SK-N-SH (cell line): Measurements from ENCODE around the gene UBTD2. TPM values are rescaled to one million over a fixed set of nuclear protein-coding genes. Genes with fewer than 3 reads are reported as not detected.

Experiments used
- CTCF ChIA-PET: fragments of 300-600, 350-600 bp; formaldehyde crosslinking; extraction: SDS; loops from one replicate; lab custom pipeline; 2021; lab: Yijun Ruan, JAX
- POLR2A ChIA-PET: fragments of 350-600 bp; sonication (Branson Sonifier 250); formaldehyde crosslinking; extraction: SDS; loops from one replicate; lab custom pipeline; 2020; ENCODE audit warnings: antibody characterized with exemption, inconsistent platforms; lab: Yijun Ruan, JAX
- DNase-seq: peaks from one replicate; pipeline ENCODE4 v3.0.0; 2012
- H2AFZ ChIP-seq: fragments of 200-600 bp; sonication (generic); 2 replicates; pipeline ENCODE4 v1.8.1; 2016; ENCODE audit warnings: antibody characterized with exemption, mild to moderate bottlenecking, low read depth
- H3F3A ChIP-seq: fragments of 200-600 bp; sonication (generic); replicated peaks from 2 replicates; pipeline ENCODE3; 2016; ENCODE audit warnings: antibody characterized with exemption, mild to moderate bottlenecking; ENCODE audit not compliant: insufficient read depth
- H3K27ac ChIP-seq, 2 experiments: fragments of 200-500 bp in 1 of 2; fragments of 200-600 bp in 1 of 2; sonication (Bioruptor generic) in 1 of 2; sonication (generic), shearing (Covaris generic) in 1 of 2; 2 replicates each; pipeline versions ENCODE4 v1.5.1 to v1.6.1; 2014 to 2016; ENCODE audit warnings: low read depth in 2 of 2, inconsistent platforms in 1 of 2, low read length in 1 of 2, mild to moderate bottlenecking in 1 of 2, mixed read lengths in 1 of 2
- H3K27me3 ChIP-seq: fragments of 200-600 bp; sonication (generic), shearing (Covaris generic); 2 replicates; pipeline ENCODE4 v1.6.1; 2016; ENCODE audit warnings: mixed run types; ENCODE audit not compliant: insufficient read depth
- H3K36me3 ChIP-seq, 2 experiments: fragments of 200-500 bp in 1 of 2; fragments of 200-600 bp in 1 of 2; sonication (Bioruptor generic) in 1 of 2; sonication (generic) in 1 of 2; replicated peaks in 1 of 2; 2 replicates each; pipeline versions ENCODE3 to v1.5.1; 2014 to 2016; ENCODE audit warnings: low read length in 1 of 2, mild to moderate bottlenecking in 1 of 2; ENCODE audit not compliant: insufficient read depth in 2 of 2, control insufficient read depth in 1 of 2
- H3K4me1 ChIP-seq, 2 experiments: fragments of 200-500 bp in 1 of 2; fragments of 200-600 bp in 1 of 2; sonication (Bioruptor generic) in 1 of 2; sonication (generic), shearing (Covaris generic) in 1 of 2; 2 replicates each; pipeline versions ENCODE4 v1.5.1 to v1.6.1; 2014 to 2016; ENCODE audit warnings: low read depth in 1 of 2, low read length in 1 of 2, mixed run types in 1 of 2; ENCODE audit not compliant: insufficient read depth in 2 of 2, control insufficient read depth in 1 of 2
- H3K4me2 ChIP-seq: fragments of 200-600 bp; sonication (generic), shearing (Covaris generic); 2 replicates; pipeline ENCODE4 v1.6.1; 2017; ENCODE audit warnings: mixed run types
- H3K4me3 ChIP-seq, 2 experiments: fragments of 200-500 bp in 1 of 2; fragments of 200-600 bp in 1 of 2; sonication (Bioruptor generic) in 1 of 2; sonication (generic), shearing (Covaris generic) in 1 of 2; 2 replicates each; pipeline versions ENCODE4 v1.5.1 to v1.8.1; 2014 to 2016; ENCODE audit warnings: low read depth in 2 of 2, inconsistent platforms in 1 of 2, low read length in 1 of 2, mild to moderate bottlenecking in 1 of 2, mixed read lengths in 1 of 2, moderate library complexity in 1 of 2
- H3K79me2 ChIP-seq: fragments of 200-600 bp; sonication (generic); 2 replicates; pipeline ENCODE4 v1.8.1; 2017; ENCODE audit warnings: mild to moderate bottlenecking; ENCODE audit not compliant: insufficient read depth
- H3K9ac ChIP-seq: fragments of 200-600 bp; sonication (generic); 2 replicates; pipeline ENCODE4 v1.6.1; 2017; ENCODE audit warnings: mixed run types
- H3K9me2 ChIP-seq: fragments of 200-600 bp; sonication (generic); 2 replicates; pipeline ENCODE4 v1.6.1; 2017; ENCODE audit warnings: mixed run types
- H3K9me3 ChIP-seq: fragments of 200-600 bp; sonication (generic); 2 replicates; pipeline ENCODE4 v1.6.1; 2017; ENCODE audit warnings: mixed run types, mild to moderate bottlenecking, moderate library complexity
- H4K20me1 ChIP-seq: fragments of 200-600 bp; sonication (generic); 2 replicates; pipeline ENCODE4 v1.6.1; 2017; ENCODE audit warnings: mild to moderate bottlenecking, mixed run types; ENCODE audit not compliant: insufficient read depth
- CHD2 ChIP-seq: fragments of 150-350 bp; IDR thresholded peaks from 2 replicates; pipeline ENCODE4 v1.6.1; 2018; ENCODE audit warnings: low read length; ENCODE audit not compliant: partially characterized antibody
- EP300 ChIP-seq, 2 experiments: IDR thresholded peaks; 2 replicates each; pipeline versions ENCODE4 v1.4.0 to v1.6.1; 2012; ENCODE audit warnings: borderline replicate concordance in 1 of 2, low read depth in 1 of 2, low read length in 1 of 2
- FOSL2 ChIP-seq: IDR thresholded peaks from 2 replicates; pipeline ENCODE4 v1.4.0; 2012; ENCODE audit warnings: low read depth, mild to moderate bottlenecking, moderate library complexity, borderline replicate concordance
- FOXM1 ChIP-seq: IDR thresholded peaks from 2 replicates; pipeline ENCODE4 v1.4.0; 2012; ENCODE audit warnings: low read depth, mild to moderate bottlenecking
- GABPA ChIP-seq: IDR thresholded peaks from 2 replicates; pipeline ENCODE4 v1.4.0; 2012; ENCODE audit warnings: low read depth, mild to moderate bottlenecking
- GATA2 ChIP-seq: sonication (generic); formaldehyde crosslinking; IDR thresholded peaks from 2 replicates; pipeline ENCODE4 v1.5.0; 2020; ENCODE audit warnings: mild to moderate bottlenecking, missing genetic modification reagents
- MEF2A ChIP-seq: IDR thresholded peaks from 2 replicates; pipeline ENCODE4 v1.4.0; 2012; ENCODE audit warnings: low read depth, borderline replicate concordance
- NFIC ChIP-seq: IDR thresholded peaks from 2 replicates; pipeline ENCODE4 v1.4.0; 2012; ENCODE audit warnings: borderline replicate concordance
- REST ChIP-seq: IDR thresholded peaks from 2 replicates; pipeline ENCODE4 v1.6.1; 2012; ENCODE audit warnings: mild to moderate bottlenecking, low read depth, low read length, moderate library complexity
- RFX5 ChIP-seq: IDR thresholded peaks from 2 replicates; pipeline ENCODE4 v1.6.1; 2012; ENCODE audit warnings: mild to moderate bottlenecking, improper control_type of control experiment, low read length
- RXRA ChIP-seq: IDR thresholded peaks from 2 replicates; pipeline ENCODE4 v1.4.0; 2012; ENCODE audit warnings: low read depth, mild to moderate bottlenecking, borderline replicate concordance
- SIN3A ChIP-seq: IDR thresholded peaks from 2 replicates; pipeline ENCODE4 v1.6.1; 2012; ENCODE audit warnings: low read depth, mild to moderate bottlenecking, low read length, moderate library complexity, borderline replicate concordance
- SMC3 ChIP-seq: IDR thresholded peaks from 2 replicates; pipeline ENCODE4 v1.6.1; 2012; ENCODE audit warnings: low read depth, low read length, improper control_type of control experiment
- TEAD4 ChIP-seq: IDR thresholded peaks from 2 replicates; pipeline ENCODE4 v1.4.0; 2012; ENCODE audit warnings: mild to moderate bottlenecking, borderline replicate concordance; ENCODE audit not compliant: insufficient read depth
- YY1 ChIP-seq: IDR thresholded peaks from 2 replicates; pipeline ENCODE4 v1.4.0; 2012; ENCODE audit warnings: low read depth, mild to moderate bottlenecking
- WGBS: methylation state at CpG from one replicate; pipeline ENCODE4 v1.1.6; 2017; ENCODE audit warnings: low lambda C conversion rate; 5-methylcytosine and 5-hydroxymethylcytosine counted together
- polyA plus RNA-seq, 3 experiments: library from polyadenylated mRNA; depleted of rRNA; stranded (reverse); fragments of >200 nt; gene quantifications; 2 replicates each; pipeline ENCODE4 v1.2.3, GENCODE V29; 2012
- TF ChIP-seq, protein P1 (sequence below): IDR thresholded peaks from 2 replicates; pipeline ENCODE4 v1.4.0; 2012; ENCODE audit warnings: low read depth, borderline replicate concordance
- TF ChIP-seq, protein P2 (sequence below): fragments of 200-600 bp; sonication (generic); IDR thresholded peaks from 2 replicates; pipeline ENCODE4 v1.6.1; 2017; ENCODE audit warnings: antibody characterized with exemption, mild to moderate bottlenecking, moderate library complexity
- TF ChIP-seq, protein P3 (sequence below): IDR thresholded peaks from 2 replicates; pipeline ENCODE4 v1.4.0; 2012; ENCODE audit warnings: low read depth

UBTD2 gene
- polyA plus RNA-seq, 1 of the 3 experiments (the other 2 are of a cell fraction) = 13.8 TPM

GRCh38 chr5:172299916-172300439 is 16.4 kb upstream of the UBTD2 start:
- ChIA-PET POLR2A (no interaction called here), CTCF (no interaction called here)
- H4K20me1 ChIP-seq = no peaks in the 10 kb centered on the region
- H3K4me2 ChIP-seq = no peak overlapping the region
- H3K27ac ChIP-seq = no peak overlapping the region
- no peak for DNase-seq
- H3K4me3 ChIP-seq = no peak overlapping the region
- no peaks in the 10 kb centered on the region for H3F3A ChIP-seq
- no peak overlapping the region for H3K9ac ChIP-seq
- no peaks in the 10 kb centered on the region for H3K9me3 ChIP-seq
- TF ChIP-seq GATA2 (CRISPR knock-in tag) (no peak), SMC3 (no peak), FOXM1 (no peak), EP300 (IDR thresholded peaks at IDR 0.05; ENCODE audit: borderline replicate concordance in 1 of 2, low read depth in 1 of 2, low read length in 1 of 2) (no peak), CHD2 (no peak), RFX5 (no peak), SIN3A (no peak), RXRA (no peak), FOSL2 (no peak), MEF2A (no peak), GABPA (no peak), REST (no peak), TEAD4 (no peak), NFIC (no peak), YY1 (no peak)
- TF ChIP-seq, protein P1, sequence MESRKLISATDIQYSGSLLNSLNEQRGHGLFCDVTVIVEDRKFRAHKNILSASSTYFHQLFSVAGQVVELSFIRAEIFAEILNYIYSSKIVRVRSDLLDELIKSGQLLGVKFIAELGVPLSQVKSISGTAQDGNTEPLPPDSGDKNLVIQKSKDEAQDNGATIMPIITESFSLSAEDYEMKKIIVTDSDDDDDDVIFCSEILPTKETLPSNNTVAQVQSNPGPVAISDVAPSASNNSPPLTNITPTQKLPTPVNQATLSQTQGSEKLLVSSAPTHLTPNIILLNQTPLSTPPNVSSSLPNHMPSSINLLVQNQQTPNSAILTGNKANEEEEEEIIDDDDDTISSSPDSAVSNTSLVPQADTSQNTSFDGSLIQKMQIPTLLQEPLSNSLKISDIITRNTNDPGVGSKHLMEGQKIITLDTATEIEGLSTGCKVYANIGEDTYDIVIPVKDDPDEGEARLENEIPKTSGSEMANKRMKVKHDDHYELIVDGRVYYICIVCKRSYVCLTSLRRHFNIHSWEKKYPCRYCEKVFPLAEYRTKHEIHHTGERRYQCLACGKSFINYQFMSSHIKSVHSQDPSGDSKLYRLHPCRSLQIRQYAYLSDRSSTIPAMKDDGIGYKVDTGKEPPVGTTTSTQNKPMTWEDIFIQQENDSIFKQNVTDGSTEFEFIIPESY = no peak
- TF ChIP-seq, protein P2, sequence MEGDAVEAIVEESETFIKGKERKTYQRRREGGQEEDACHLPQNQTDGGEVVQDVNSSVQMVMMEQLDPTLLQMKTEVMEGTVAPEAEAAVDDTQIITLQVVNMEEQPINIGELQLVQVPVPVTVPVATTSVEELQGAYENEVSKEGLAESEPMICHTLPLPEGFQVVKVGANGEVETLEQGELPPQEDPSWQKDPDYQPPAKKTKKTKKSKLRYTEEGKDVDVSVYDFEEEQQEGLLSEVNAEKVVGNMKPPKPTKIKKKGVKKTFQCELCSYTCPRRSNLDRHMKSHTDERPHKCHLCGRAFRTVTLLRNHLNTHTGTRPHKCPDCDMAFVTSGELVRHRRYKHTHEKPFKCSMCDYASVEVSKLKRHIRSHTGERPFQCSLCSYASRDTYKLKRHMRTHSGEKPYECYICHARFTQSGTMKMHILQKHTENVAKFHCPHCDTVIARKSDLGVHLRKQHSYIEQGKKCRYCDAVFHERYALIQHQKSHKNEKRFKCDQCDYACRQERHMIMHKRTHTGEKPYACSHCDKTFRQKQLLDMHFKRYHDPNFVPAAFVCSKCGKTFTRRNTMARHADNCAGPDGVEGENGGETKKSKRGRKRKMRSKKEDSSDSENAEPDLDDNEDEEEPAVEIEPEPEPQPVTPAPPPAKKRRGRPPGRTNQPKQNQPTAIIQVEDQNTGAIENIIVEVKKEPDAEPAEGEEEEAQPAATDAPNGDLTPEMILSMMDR = no peak
- TF ChIP-seq, protein P3, sequence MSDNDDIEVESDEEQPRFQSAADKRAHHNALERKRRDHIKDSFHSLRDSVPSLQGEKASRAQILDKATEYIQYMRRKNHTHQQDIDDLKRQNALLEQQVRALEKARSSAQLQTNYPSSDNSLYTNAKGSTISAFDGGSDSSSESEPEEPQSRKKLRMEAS = no peak
- no peak overlapping the region for H2AFZ ChIP-seq
- WGBS = 85% methylated on average over 2 of the region's 2 CpGs
- H3K27me3 ChIP-seq = no peaks in the 10 kb centered on the region
- H3K4me1 ChIP-seq = no peaks in the 10 kb centered on the region
- no peaks in the 10 kb centered on the region for H3K36me3 ChIP-seq
- H3K79me2 ChIP-seq = no peaks in the 10 kb centered on the region
- no peaks in the 10 kb centered on the region for H3K9me2 ChIP-seq
